Mesothelial cell of epicardium (in vitro differentiated cells): ENCODE measurements around the gene CYB561D1. TPM values are rescaled to one million over a fixed set of nuclear protein-coding genes. Genes with fewer than 3 reads are reported as not detected.

Experiments used
- DNase-seq, 2 experiments: peaks; one replicate each; pipeline ENCODE4 v3.0.0; 2021; ENCODE audit warnings: low spot score in 2 of 2; ENCODE audit not compliant: unreplicated experiment in 2 of 2
- H3K27ac Mint-ChIP-seq: 2 replicates; pipeline ENCODE4 v1.8.0; 2021; ENCODE audit warnings: mixed read lengths
- H3K27me3 Mint-ChIP-seq: 2 replicates; pipeline ENCODE4 v1.8.0; 2021; ENCODE audit warnings: low read depth, mixed read lengths
- H3K36me3 Mint-ChIP-seq: 2 replicates; pipeline ENCODE4 v1.8.0; 2021; ENCODE audit warnings: mixed read lengths
- H3K4me1 Mint-ChIP-seq: 2 replicates; pipeline ENCODE4 v1.8.0; 2021; ENCODE audit warnings: mixed read lengths
- H3K4me3 Mint-ChIP-seq: 2 replicates; pipeline ENCODE4 v1.8.0; 2021; ENCODE audit warnings: mild to moderate bottlenecking, moderate library complexity, mixed read lengths
- H3K9me3 Mint-ChIP-seq: 2 replicates; pipeline ENCODE4 v1.8.0; 2021; ENCODE audit warnings: mixed read lengths
- total RNA-seq: library from RNA; stranded (reverse); gene quantifications from 3 replicates; pipeline ENCODE4 v1.2.1, GENCODE V29; 2021
- TF ChIP-seq, protein P1 (sequence below): fragments of 200-600 bp; sonication (generic); IDR thresholded peaks from one replicate; pipeline ENCODE4 v1.5.0; 2021; ENCODE audit warnings: antibody characterized with exemption; ENCODE audit not compliant: unreplicated experiment

The CYB561D1 gene
- total RNA-seq, 1 donor from 2014 or later, result 9.5 TPM

GRCh38 chr1:109527846-109528695 lies 34.2 kb downstream of the CYB561D1 start:
- H3K9me3 Mint-ChIP-seq, result no peaks in the 10 kb centered on the region
- no peaks in the 10 kb centered on the region for H3K36me3 Mint-ChIP-seq
- no peak overlapping the region for H3K4me3 Mint-ChIP-seq
- TF ChIP-seq, protein P1, sequence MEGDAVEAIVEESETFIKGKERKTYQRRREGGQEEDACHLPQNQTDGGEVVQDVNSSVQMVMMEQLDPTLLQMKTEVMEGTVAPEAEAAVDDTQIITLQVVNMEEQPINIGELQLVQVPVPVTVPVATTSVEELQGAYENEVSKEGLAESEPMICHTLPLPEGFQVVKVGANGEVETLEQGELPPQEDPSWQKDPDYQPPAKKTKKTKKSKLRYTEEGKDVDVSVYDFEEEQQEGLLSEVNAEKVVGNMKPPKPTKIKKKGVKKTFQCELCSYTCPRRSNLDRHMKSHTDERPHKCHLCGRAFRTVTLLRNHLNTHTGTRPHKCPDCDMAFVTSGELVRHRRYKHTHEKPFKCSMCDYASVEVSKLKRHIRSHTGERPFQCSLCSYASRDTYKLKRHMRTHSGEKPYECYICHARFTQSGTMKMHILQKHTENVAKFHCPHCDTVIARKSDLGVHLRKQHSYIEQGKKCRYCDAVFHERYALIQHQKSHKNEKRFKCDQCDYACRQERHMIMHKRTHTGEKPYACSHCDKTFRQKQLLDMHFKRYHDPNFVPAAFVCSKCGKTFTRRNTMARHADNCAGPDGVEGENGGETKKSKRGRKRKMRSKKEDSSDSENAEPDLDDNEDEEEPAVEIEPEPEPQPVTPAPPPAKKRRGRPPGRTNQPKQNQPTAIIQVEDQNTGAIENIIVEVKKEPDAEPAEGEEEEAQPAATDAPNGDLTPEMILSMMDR, result no peak
- H3K4me1 Mint-ChIP-seq, result peaks cover 5% of the 10 kb centered on the region
- H3K27ac Mint-ChIP-seq, result no peak overlapping the region
- DNase-seq, result no peak
- peaks cover 28% of the 10 kb centered on the region for H3K27me3 Mint-ChIP-seq

GRCh38 chr1:109528712-109529111 lies 34.8 kb downstream of the CYB561D1 start:
- Mint-ChIP-seq H3K9me3 (no peaks in the 10 kb centered on the region), H3K27me3 (peaks cover 27% of the 10 kb centered on the region), H3K27ac (no peak overlapping the region), H3K4me3 (no peak overlapping the region), H3K36me3 (no peaks in the 10 kb centered on the region), H3K4me1 (peaks cover 5% of the 10 kb centered on the region)
- DNase-seq, result no peak
- TF ChIP-seq, protein P1, result no peak

DNA sequence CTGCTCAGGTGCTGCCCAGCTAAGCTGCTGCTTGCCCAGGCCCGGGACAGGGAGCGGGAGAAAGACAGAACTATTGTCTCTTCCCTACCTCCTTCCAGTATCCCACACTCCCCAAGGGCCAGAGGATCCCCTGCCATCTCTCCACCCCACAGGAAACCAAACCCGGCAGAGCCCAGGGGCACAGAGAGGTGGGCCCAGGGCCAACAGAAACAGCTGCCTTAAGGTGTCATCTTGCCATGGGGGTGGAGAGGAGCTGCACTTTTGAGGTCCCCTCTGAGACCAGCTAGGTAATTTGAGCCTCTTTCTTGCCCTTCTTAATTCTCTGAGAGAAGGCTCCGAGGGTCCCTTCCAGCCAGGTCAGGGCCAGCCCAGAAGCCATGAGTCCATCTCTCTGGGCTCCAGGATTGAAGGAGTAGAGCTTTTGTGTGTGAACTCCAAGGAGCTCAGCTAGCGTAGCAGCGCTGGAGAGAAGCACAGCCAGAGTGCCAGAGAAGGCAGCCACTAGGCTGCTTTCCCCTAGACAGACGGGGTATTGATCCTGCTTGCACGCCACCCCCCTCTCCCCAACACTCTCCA lies 36.1 kb downstream of the CYB561D1 start:
- Mint-ChIP-seq H3K27me3 (peaks cover 27% of the 10 kb centered on the region), H3K27ac (no peak overlapping the region), H3K4me3 (no peak overlapping the region), H3K9me3 (no peaks in the 10 kb centered on the region), H3K36me3 (no peaks in the 10 kb centered on the region), H3K4me1 (peaks cover 5% of the 10 kb centered on the region)
- no peak for DNase-seq
- TF ChIP-seq, protein P1, result no peak

- no peak for DNase-seq
- TF ChIP-seq, protein P1, result no peak
- H3K27ac Mint-ChIP-seq, result no peak overlapping the region
- no peaks in the 10 kb centered on the region for H3K36me3 Mint-ChIP-seq
- H3K27me3 Mint-ChIP-seq, result peaks cover 25% of the 10 kb centered on the region
- peaks cover 5% of the 10 kb centered on the region for H3K4me1 Mint-ChIP-seq
- H3K9me3 Mint-ChIP-seq, result no peaks in the 10 kb centered on the region
- no peak overlapping the region for H3K4me3 Mint-ChIP-seq
These were observed 36.7 kb downstream of the CYB561D1 start for GRCh38 chr1:109530457-109531087.

GRCh38 chr1:109531380-109531779 lies 37.5 kb downstream of the CYB561D1 start:
- no peaks in the 10 kb centered on the region for H3K9me3 Mint-ChIP-seq
- TF ChIP-seq, protein P1, result no peak
- H3K27ac Mint-ChIP-seq, result no peak overlapping the region
- peaks cover 5% of the 10 kb centered on the region for H3K4me1 Mint-ChIP-seq
- peaks cover 17% of the 10 kb centered on the region for H3K27me3 Mint-ChIP-seq
- H3K4me3 Mint-ChIP-seq, result no peak overlapping the region
- no peak for DNase-seq
- H3K36me3 Mint-ChIP-seq, result no peaks in the 10 kb centered on the region
